HG03060 (cell line): ENCODE results near the gene HIPK3.
"Not testable (repeated sequence)": the region's sequence is repeated elsewhere in the genome, so short reads cannot be mapped to it uniquely, and the experiment has no call there.

Source experiments
- ATAC-seq: cut with Tn5 transposase; IDR thresholded peaks from one replicate; pipeline ENCODE4 v1.9.1; 2021; ENCODE audit warnings: low read depth, moderate number of reproducible peaks; ENCODE audit not compliant: unreplicated experiment

Gene HIPK3

GRCh38 chr11:33347490-33348125 lies 90.4 kb downstream of the HIPK3 start:
- no peak for ATAC-seq

GRCh38 chr11:33350287-33350686 lies 93.1 kb downstream of the HIPK3 start:
- ATAC-seq = no peak

GRCh38 chr11:33358150-33358831 lies 101.1 kb downstream of the HIPK3 start:
- ATAC-seq = no peak

- no peak for ATAC-seq
These were observed 103.5 kb downstream of the HIPK3 start for GRCh38 chr11:33360642-33361041.

GRCh38 chr11:33362051-33362910 lies 105.1 kb downstream of the HIPK3 start:
- no peak for ATAC-seq

GRCh38 chr11:33366918-33367317 lies 109.7 kb downstream of the HIPK3 start:
- no peak for ATAC-seq

GRCh38 chr11:33368475-33368874 lies 111.3 kb downstream of the HIPK3 start:
- not testable (repeated sequence) for ATAC-seq

- no peak for ATAC-seq
These were observed 111.8 kb downstream of the HIPK3 start for GRCh38 chr11:33368931-33369330.

GRCh38 chr11:33373636-33374035 lies 116.5 kb downstream of the HIPK3 start:
- no peak for ATAC-seq

GRCh38 chr11:33375236-33375635 lies 118.1 kb downstream of the HIPK3 start:
- ATAC-seq = no peak

- ATAC-seq = no peak
These were observed 118.6 kb downstream of the HIPK3 start, which contains the start of gene KIAA1549L for GRCh38 chr11:33375688-33376311. KIAA1549L (plus strand) TSS chr11:33376108.

- ATAC-seq = no peak
These were observed 119.4 kb downstream of the HIPK3 start for GRCh38 chr11:33376331-33377310.

- ATAC-seq = no peak
These were observed 120.5 kb downstream of the HIPK3 start for GRCh38 chr11:33377412-33378370.

- ATAC-seq = no peak
These were observed 122.8 kb downstream of the HIPK3 start for GRCh38 chr11:33379947-33380346.

- ATAC-seq = no peak
These were observed 126.1 kb downstream of the HIPK3 start for GRCh38 chr11:33383075-33383919.

- no peak for ATAC-seq
These were observed 126.7 kb downstream of the HIPK3 start for GRCh38 chr11:33383920-33384209.

GRCh38 chr11:33384220-33384619 lies 127.0 kb downstream of the HIPK3 start:
- ATAC-seq = no peak

GRCh38 chr11:33387581-33387980 lies 130.4 kb downstream of the HIPK3 start:
- ATAC-seq = no peak
